GM21526 (cell line): Measurements from ENCODE around the gene CLDN5.

Experiments used
- ATAC-seq: cut with Tn5 transposase; IDR thresholded peaks from one replicate; pipeline ENCODE4 v1.9.1; 2021; ENCODE audit warnings: moderate library complexity; ENCODE audit not compliant: unreplicated experiment, low FRiP score

Gene CLDN5

GRCh38 chr22:19507534-19507861, 16.7 kb downstream of the CLDN5 start:
- no peak for ATAC-seq

- ATAC-seq = no peak
Measured at GRCh38 chr22:19506212-19506611, 18.0 kb downstream of the CLDN5 start.

GRCh38 chr22:19505735-19506126, 18.5 kb downstream of the CLDN5 start:
- no peak for ATAC-seq

- ATAC-seq = no peak
Measured at GRCh38 chr22:19504900-19505734, 19.1 kb downstream of the CLDN5 start.

- ATAC-seq = no peak
Measured at GRCh38 chr22:19503869-19504268, 20.3 kb downstream of the CLDN5 start.

- no peak for ATAC-seq
Measured at GRCh38 chr22:19503367-19503766, 20.8 kb downstream of the CLDN5 start.

GRCh38 chr22:19501897-19502447, 22.2 kb downstream of the CLDN5 start:
- ATAC-seq = no peak

- no peak for ATAC-seq
Measured at GRCh38 chr22:19499880-19500242, 24.3 kb downstream of the CLDN5 start.

- ATAC-seq = no peak
Measured at GRCh38 chr22:19499236-19499879, 24.9 kb downstream of the CLDN5 start.

- ATAC-seq = no peak
Measured at GRCh38 chr22:19498866-19499190, 25.4 kb downstream of the CLDN5 start.

GRCh38 chr22:19498154-19498865, 25.9 kb downstream of the CLDN5 start:
- no peak for ATAC-seq

GRCh38 chr22:19497245-19497644, 27.0 kb downstream of the CLDN5 start:
- ATAC-seq = no peak

- ATAC-seq = no peak
Measured at GRCh38 chr22:19496324-19496630, 27.9 kb downstream of the CLDN5 start.

- ATAC-seq = no peak
Measured at GRCh38 chr22:19495562-19496323, 28.5 kb downstream of the CLDN5 start.

- no peak for ATAC-seq
Measured at GRCh38 chr22:19494676-19495173, 29.5 kb downstream of the CLDN5 start.

GRCh38 chr22:19494001-19494560, 30.1 kb downstream of the CLDN5 start:
- ATAC-seq = no peak

- no peak for ATAC-seq
Measured at GRCh38 chr22:19492504-19493174, 31.6 kb downstream of the CLDN5 start.

GRCh38 chr22:19490628-19491230, 33.5 kb downstream of the CLDN5 start:
- no peak for ATAC-seq
